Activated T-cell treated with anti-CD3 and anti-CD28 coated beads for 1 hour (primary cell): Measurements from ENCODE around the gene FBP2.

Experiments
- DNase-seq: peaks from one replicate; pipeline ENCODE4 v3.0.0-alpha.2; 2020; ENCODE audit warnings: low read depth

FBP2 gene

GRCh38 chr9:94593459-94594345 lies at the start of gene FBP2:
TSS of gene FBP2 (minus strand) at chr9:94593824. CDS start at chr9:94593726, 98 bp downstream.
- DNase-seq = no peak

- no peak for DNase-seq
Observed at GRCh38 chr9:94643176-94643575, 49.6 kb upstream of the FBP2 start.

- no peak for DNase-seq
Observed at GRCh38 chr9:94642501-94642900, 48.9 kb upstream of the FBP2 start.

GRCh38 chr9:94639999-94640376 lies 46.4 kb upstream of the FBP2 start:
- DNase-seq = no peak

GRCh38 chr9:94639061-94639998 lies 45.7 kb upstream of the FBP2 start, which contains the start of gene FBP1:
TSS of gene FBP1 (minus strand) at chr9:94639518. CDS start at chr9:94639310, 208 bp downstream.
- DNase-seq = peak; percentile 20

GRCh38 chr9:94638335-94639060 lies 44.9 kb upstream of the FBP2 start:
- DNase-seq = no peak

- DNase-seq = no peak
Observed at GRCh38 chr9:94632737-94633136, 39.1 kb upstream of the FBP2 start.

GRCh38 chr9:94631599-94631998 lies 38.0 kb upstream of the FBP2 start:
- DNase-seq = no peak

- DNase-seq = no peak
Observed at GRCh38 chr9:94630833-94631232, 37.2 kb upstream of the FBP2 start.

- no peak for DNase-seq
Observed at GRCh38 chr9:94630281-94630680, 36.7 kb upstream of the FBP2 start.

- DNase-seq = no peak
Observed at GRCh38 chr9:94627287-94627686, 33.7 kb upstream of the FBP2 start.

GRCh38 chr9:94625835-94626234 lies 32.2 kb upstream of the FBP2 start:
- no peak for DNase-seq

- DNase-seq = no peak
Observed at GRCh38 chr9:94624629-94625028, 31.0 kb upstream of the FBP2 start.

- DNase-seq = no peak
Observed at GRCh38 chr9:94623253-94623652, 29.6 kb upstream of the FBP2 start.

- DNase-seq = no peak
Observed at GRCh38 chr9:94622087-94622800, 28.6 kb upstream of the FBP2 start.

GRCh38 chr9:94619026-94619425 lies 25.4 kb upstream of the FBP2 start:
- no peak for DNase-seq

GRCh38 chr9:94613003-94613402 lies 19.4 kb upstream of the FBP2 start:
- DNase-seq = no peak

GRCh38 chr9:94612071-94612470 lies 18.4 kb upstream of the FBP2 start:
- no peak for DNase-seq

- no peak for DNase-seq
Observed at GRCh38 chr9:94611638-94612068, 18.0 kb upstream of the FBP2 start.

- DNase-seq = no peak
Observed at GRCh38 chr9:94610181-94610606, 16.6 kb upstream of the FBP2 start.

- DNase-seq = no peak
Observed at GRCh38 chr9:94607423-94607691, 13.7 kb upstream of the FBP2 start.
